Testis (tissue), 2 donors: ENCODE data around the gene RPS6KB1.

Experiments used
- CTCF ChIP-seq, 3 experiments: fragments of 450-650 bp in 2 of 3; fragments of 200-600 bp in 1 of 3; sonication (generic) in 1 of 3; IDR thresholded peaks; one replicate each; pipeline ENCODE4 v1.5.1; 2016 to 2019; ENCODE audit warnings: antibody characterized with exemption in 3 of 3, mild to moderate bottlenecking in 2 of 3, moderate library complexity in 1 of 3
- POLR2A ChIP-seq: fragments of 450-650 bp; IDR thresholded peaks from one replicate; pipeline ENCODE4 v1.6.1; 2017; ENCODE audit warnings: antibody characterized with exemption, mild to moderate bottlenecking, moderate library complexity

- TF ChIP-seq CTCF (IDR thresholded peaks at IDR 0.05) (no peak), POLR2A (no peak)
These were observed 61.9 kb downstream of the RPS6KB1 start for GRCh38 chr17:59954856-59955255.
